Thoracic aorta (tissue), 2 donors: ENCODE measurements around the gene WDFY3. TPM values are rescaled to one million over a fixed set of nuclear protein-coding genes. Genes with fewer than 3 reads are reported as not detected.

Experiments
- ATAC-seq: fragments of 150-250 bp; one replicate; pipeline ENCODE4 v1.8.0; 2017; ENCODE audit warnings: low read depth; ENCODE audit not compliant: insufficient number of reproducible peaks, low FRiP score
- DNase-seq: peaks from one replicate; pipeline ENCODE4 v3.0.0-alpha.2; 2020; ENCODE audit warnings: low spot score
- H3K27ac ChIP-seq, 2 donors: fragments of 200-600 bp; sonication (generic); 1 replicate in 1 of 2; 2 replicates in 1 of 2; pipeline ENCODE4 v1.5.1; 2016; ENCODE audit warnings: mild to moderate bottlenecking in 2 of 2, moderate library complexity in 2 of 2
- H3K27me3 ChIP-seq: fragments of 200-600 bp; sonication (generic); replicated peaks from 2 replicates; pipeline ENCODE4 v1.6.0; 2016; ENCODE audit warnings: mild to moderate bottlenecking; ENCODE audit not compliant: insufficient read depth
- H3K36me3 ChIP-seq: fragments of 200-600 bp; sonication (generic); one replicate; pipeline ENCODE4 v1.5.1; 2016
- H3K4me1 ChIP-seq, 2 donors: fragments of 200-600 bp; sonication (generic); 1 replicate in 1 of 2; 2 replicates in 1 of 2; pipeline versions ENCODE4 v1.5.1 to v1.6.0; 2016; ENCODE audit warnings: low read depth in 2 of 2, mild to moderate bottlenecking in 1 of 2; ENCODE audit not compliant: control insufficient read depth in 1 of 2
- H3K4me3 ChIP-seq: fragments of 200-600 bp; sonication (generic); 2 replicates; pipeline ENCODE4 v1.5.1; 2016; ENCODE audit warnings: mild to moderate bottlenecking
- H3K9me3 ChIP-seq: fragments of 200-600 bp; sonication (generic); 2 replicates; pipeline ENCODE4 v1.5.1; 2016
- total RNA-seq, 2 donors: library from RNA; depleted of rRNA; stranded (reverse); fragments of >200 nt; gene quantifications; one replicate each; pipeline versions ENCODE4 v1.1.0 to v1.2.3, GENCODE V29; 2016
- TF ChIP-seq, protein P1 (sequence below): fragments of 200-600 bp; sonication (generic); IDR thresholded peaks from one replicate; pipeline ENCODE4 v1.5.1; 2019; ENCODE audit warnings: antibody characterized with exemption

The WDFY3 gene
- total RNA-seq, 2 donors from 2014 or later = 116 to 140 TPM

GRCh38 chr4:84626673-84627072 is 339.8 kb downstream of the WDFY3 start:
- Histone ChIP-seq H3K4me3 (no peak overlapping the region), H3K9me3 (no peaks in the 10 kb centered on the region), H3K27ac (no peak overlapping the region), H3K27me3 (no peaks in the 10 kb centered on the region), H3K4me1 (no peaks in the 10 kb centered on the region), H3K36me3 (no peaks in the 10 kb centered on the region)
- DNase-seq (no peak), ATAC-seq (no peak)
- TF ChIP-seq, protein P1, sequence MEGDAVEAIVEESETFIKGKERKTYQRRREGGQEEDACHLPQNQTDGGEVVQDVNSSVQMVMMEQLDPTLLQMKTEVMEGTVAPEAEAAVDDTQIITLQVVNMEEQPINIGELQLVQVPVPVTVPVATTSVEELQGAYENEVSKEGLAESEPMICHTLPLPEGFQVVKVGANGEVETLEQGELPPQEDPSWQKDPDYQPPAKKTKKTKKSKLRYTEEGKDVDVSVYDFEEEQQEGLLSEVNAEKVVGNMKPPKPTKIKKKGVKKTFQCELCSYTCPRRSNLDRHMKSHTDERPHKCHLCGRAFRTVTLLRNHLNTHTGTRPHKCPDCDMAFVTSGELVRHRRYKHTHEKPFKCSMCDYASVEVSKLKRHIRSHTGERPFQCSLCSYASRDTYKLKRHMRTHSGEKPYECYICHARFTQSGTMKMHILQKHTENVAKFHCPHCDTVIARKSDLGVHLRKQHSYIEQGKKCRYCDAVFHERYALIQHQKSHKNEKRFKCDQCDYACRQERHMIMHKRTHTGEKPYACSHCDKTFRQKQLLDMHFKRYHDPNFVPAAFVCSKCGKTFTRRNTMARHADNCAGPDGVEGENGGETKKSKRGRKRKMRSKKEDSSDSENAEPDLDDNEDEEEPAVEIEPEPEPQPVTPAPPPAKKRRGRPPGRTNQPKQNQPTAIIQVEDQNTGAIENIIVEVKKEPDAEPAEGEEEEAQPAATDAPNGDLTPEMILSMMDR = no peak

- no peaks in the 10 kb centered on the region for H3K9me3 ChIP-seq
- no peaks in the 10 kb centered on the region for H3K4me1 ChIP-seq
- TF ChIP-seq, protein P1 = no peak
- no peaks in the 10 kb centered on the region for H3K36me3 ChIP-seq
- H3K27ac ChIP-seq = no peak overlapping the region
- ATAC-seq (no peak), DNase-seq (no peak)
- H3K4me3 ChIP-seq = no peak overlapping the region
- no peaks in the 10 kb centered on the region for H3K27me3 ChIP-seq
Measured at GRCh38 chr4:84623661-84624060, 342.8 kb downstream of the WDFY3 start.

DNA sequence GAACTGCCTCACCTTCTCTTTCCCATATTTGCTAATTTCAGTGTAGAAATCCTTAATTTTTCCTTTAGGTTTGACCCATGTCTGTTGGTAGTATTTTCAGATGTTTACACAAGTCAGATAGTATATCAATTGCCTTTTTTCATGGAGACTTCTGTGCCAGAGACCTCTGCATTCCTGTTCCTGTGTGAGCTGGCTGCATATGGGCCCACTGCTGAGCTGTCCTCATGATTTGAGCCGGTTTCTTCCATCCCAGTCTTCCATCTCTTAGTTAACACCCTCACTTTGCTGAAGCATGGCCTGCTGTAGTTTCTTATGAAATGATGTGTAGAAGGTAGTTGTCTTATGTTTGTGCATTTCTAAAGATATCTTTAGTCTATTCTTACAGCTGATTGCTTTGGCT is 343.5 kb downstream of the WDFY3 start:
- TF ChIP-seq, protein P1 = no peak
- Histone ChIP-seq H3K27ac (no peak overlapping the region), H3K4me1 (no peaks in the 10 kb centered on the region), H3K36me3 (no peaks in the 10 kb centered on the region), H3K27me3 (no peaks in the 10 kb centered on the region), H3K9me3 (no peaks in the 10 kb centered on the region), H3K4me3 (no peak overlapping the region)
- no peak for DNase-seq
- no peak for ATAC-seq
